Fibroblast of skin of back (primary cell): ENCODE measurements around the gene NPLOC4. TPM values are rescaled to one million over a fixed set of nuclear protein-coding genes. Genes with fewer than 3 reads are reported as not detected.

ENCODE experiments used
- DNase-seq: peaks from one replicate; pipeline ENCODE4 v3.0.0-alpha.2; 2013
- polyA plus RNA-seq, 2 experiments: library from polyadenylated mRNA; unstranded; fragments of 120-200 nt; gene quantifications; one replicate each; pipeline ENCODE4 v1.2.1, GENCODE V29; 2013; ENCODE audit not compliant: insufficient read length in 2 of 2

NPLOC4 gene
- 91.1 TPM for polyA plus RNA-seq (2013, experiment 1 of 2; ENCODE audit: insufficient read length)
- polyA plus RNA-seq (2013, experiment 2 of 2; ENCODE audit: insufficient read length): 72.4 TPM

DNA sequence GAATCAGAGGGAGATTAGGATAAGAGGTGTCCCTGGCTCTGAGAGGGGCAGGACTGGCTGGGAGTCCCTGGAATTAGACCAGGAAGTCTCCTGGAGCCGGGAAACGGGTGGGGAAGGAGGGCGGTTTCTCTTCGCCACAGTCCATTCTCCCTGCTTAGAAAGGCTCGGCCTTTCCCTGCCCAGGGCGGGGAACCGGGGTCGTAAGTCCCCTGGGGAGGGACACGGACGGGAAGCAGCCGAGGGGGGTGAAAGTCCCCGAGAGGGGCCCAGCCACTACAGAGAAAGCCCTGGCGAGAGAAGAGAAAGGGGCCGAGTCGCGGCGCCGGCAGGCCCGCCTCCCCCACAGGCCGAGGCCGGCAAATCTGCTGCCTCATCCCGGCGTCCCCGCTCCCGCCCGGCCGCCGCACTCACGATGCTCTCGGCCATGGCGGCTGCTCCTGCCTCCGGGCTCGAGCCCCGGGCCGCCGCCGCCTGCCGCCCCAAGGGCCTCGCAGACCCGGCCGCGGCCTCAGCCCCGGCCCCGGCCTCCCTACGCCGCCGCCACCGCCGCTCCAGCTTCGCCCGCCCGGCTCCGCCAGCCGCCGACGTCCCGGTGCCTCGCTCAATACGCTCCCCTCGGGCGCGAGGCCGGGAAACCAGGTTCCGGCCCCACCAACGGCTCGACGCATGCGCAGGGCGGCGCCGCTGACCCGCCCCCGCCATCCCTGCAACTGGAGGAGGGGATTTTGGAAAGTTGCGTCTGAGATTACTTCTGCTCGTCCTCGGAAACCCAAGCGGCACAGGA, at the start of gene NPLOC4, which contains the start of gene TSPAN10:
Gene NPLOC4 (minus strand): TSS at position 608 of the 784 bp plus-strand sequence. CDS start 182 bp downstream, at position 426.
Gene TSPAN10 (plus strand): TSS at position 692 of the 784 bp plus-strand sequence. CDS start 5,217 bp downstream, outside the sequence.
- DNase-seq: peak; percentile 80

- no peak for DNase-seq
Observed at GRCh38 chr17:81686614-81687013, 49.7 kb upstream of the NPLOC4 start.

- peak; percentile 73 for DNase-seq
Observed at GRCh38 chr17:81685108-81685507, 48.2 kb upstream of the NPLOC4 start.

GRCh38 chr17:81684442-81684911, 47.6 kb upstream of the NPLOC4 start:
- peak; percentile 85 for DNase-seq

DNA sequence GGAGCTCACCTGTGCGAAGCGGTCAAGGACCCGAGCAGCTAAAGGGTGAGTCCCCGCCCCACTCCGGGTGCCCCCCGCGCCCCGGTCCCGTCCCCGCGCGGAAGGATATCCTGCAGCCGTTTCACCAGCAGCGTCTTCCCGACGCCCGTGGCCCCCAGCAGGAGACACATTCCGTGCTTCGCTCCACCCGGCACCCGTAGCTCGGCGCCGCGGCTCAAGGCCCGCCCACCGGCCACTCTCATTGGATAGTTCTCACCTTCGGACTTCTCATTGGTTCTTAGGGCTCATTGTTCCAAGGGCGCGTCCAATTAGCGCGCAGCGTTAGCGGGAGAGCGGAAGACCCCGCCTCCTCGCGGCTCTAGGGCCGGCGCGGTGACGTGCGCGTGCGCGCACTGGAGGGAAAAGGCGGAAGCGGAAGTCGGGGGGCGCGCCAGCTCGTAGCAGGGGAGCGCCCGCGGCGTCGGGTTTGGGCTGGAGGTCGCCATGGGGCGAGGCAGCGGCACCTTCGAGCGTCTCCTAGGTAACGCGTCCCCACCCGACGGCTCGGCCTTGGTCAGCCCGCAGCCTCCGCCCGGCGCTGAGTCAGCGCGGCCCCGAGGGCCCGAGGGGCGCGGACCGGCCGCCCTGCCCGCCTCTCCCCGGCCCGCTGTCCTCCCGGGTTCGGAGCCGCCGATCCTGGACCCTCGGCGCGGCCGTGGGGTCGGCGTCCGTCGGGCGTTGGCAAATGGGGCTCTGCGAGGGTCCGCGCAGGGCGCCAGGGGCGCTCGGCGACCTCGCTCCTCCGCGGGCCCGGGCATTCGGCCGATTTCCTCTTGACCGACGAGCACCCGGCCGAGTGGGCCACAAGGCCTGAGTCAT, 46.9 kb upstream of the NPLOC4 start, which contains the start of the genes ARL16 and HGS:
Gene ARL16 (minus strand): TSS at position 214 of the 858 bp plus-strand sequence. CDS start 44 bp downstream, at position 170.
Gene HGS (plus strand): TSS at position 428 of the 858 bp plus-strand sequence. CDS start 56 bp downstream, at position 484.
- DNase-seq: peak; percentile 99

- no peak for DNase-seq
Observed at GRCh38 chr17:81683208-81683583, 46.3 kb upstream of the NPLOC4 start.

GRCh38 chr17:81682565-81683207, 45.8 kb upstream of the NPLOC4 start:
- DNase-seq: peak; percentile 9

GRCh38 chr17:81681672-81682071, 44.8 kb upstream of the NPLOC4 start:
- no peak for DNase-seq

- DNase-seq: no peak
Observed at GRCh38 chr17:81680150-81680549, 43.2 kb upstream of the NPLOC4 start.

DNA sequence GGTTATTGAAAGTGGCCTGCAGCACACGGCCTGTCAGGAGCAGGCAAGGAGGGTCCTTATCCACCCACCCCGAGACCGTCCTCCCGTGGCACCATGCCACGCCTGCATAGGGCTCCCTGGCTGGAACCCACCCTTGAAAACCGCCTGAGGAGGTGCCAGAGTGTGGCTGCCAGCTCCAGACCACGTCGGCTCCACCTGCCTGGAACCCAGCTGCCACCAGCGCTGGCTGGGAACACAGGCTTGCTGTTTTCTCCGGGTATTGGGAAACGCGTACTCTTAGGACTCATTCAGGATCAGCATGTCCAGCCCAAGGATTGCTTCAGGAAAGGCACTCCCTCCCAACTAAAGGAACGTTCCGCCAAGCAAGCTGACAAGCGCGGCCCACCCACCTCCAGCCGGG, 40.0 kb upstream of the NPLOC4 start:
- DNase-seq: no peak

DNA sequence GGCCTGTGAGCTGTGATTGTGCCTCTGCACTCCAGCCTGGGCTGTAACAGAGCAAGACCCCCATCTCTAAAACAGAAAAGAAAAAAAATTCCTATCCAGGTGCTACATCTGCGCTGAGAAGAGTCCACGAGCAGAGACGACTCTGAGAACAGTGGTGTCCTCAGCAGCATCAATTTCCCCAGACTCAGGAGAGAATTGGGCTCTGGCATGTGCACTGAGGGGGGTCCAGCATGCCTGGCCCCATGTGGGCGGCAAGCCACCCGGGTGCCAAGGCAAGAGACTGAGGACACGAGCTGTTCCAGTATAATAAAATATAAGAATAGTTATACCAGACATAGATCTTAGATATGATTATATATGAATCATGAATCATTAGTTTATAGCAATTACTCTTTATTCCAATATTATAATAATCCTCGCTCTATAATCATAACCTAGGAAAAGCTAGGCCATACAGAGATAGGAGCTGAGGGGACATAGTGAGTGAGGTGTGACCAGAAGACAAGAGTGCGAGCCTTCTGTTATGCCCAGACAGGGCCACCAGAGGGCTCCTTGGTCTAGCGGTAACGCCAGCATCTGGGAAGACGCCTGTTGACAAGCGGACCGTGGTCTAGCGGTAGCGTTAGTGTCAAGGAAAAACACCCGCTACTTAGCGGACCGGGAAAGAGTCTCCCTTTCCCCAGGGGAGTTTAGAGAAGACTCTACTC, 38.8 kb upstream of the NPLOC4 start:
- DNase-seq: peak; percentile 35

DNA sequence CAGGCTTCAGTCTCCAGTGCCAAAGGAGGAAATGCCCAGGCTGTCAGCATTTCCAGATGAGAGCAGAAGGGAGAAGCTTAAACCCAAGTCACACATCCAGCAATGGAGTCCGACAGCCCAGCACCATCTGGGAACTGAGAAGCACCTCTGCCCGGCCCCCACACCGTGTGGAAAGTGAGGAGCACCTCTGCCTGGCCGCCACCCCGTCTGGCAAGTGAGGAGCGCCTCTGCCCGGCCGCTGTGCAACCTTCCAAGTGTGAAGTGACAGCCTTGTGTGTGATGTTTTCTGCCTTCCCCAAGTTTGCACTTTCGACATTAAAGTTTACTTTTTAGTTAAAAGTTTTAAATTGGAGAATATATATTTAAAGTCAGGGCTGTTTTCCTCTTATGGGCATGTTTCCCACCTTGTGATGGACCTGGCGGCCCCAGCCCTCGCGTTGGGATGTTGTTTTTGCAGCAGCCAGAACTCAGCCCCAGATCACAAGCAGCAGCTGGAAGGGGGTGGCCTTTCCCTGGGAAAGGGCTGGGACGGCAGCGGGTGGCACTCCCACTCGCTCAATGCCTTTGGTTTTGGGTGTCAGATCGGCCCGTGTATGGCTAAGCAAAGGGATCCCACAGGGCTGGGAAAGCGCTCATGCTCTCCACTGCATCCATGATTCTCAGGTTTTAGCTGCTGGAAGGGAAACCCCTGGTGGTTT, 36.8 kb upstream of the NPLOC4 start:
- DNase-seq: no peak

GRCh38 chr17:81672954-81673353, 36.0 kb upstream of the NPLOC4 start:
- no peak for DNase-seq

DNA sequence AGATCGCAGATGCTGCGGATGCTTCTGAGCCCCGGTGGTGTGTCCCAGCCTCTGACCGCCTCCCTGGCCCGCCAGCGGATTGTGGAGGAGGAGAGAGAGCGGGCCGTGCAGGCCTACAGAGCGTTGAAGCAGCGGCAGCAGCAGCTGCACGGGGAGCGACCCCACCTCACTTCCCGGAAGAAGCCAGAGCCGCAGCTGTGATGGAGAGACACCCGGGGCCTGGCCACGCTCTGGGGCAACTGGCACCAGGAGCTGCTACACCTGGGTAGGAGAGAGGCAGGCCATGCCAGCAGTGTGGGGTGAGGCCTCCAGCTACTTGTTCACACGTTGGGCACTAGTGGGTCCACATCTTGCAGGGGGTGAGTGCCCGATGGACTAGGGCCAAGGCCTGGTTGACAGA, 35.6 kb upstream of the NPLOC4 start:
- no peak for DNase-seq

GRCh38 chr17:81667754-81668153, 30.8 kb upstream of the NPLOC4 start:
- DNase-seq: no peak

- peak; percentile 97 for DNase-seq
Observed at GRCh38 chr17:81666342-81667191, 29.7 kb upstream of the NPLOC4 start, which contains the start of the genes CCDC137 and OXLD1. Gene CCDC137 (plus strand): TSS chr17:81666737. CDS start chr17:81666767, 30 bp downstream. Gene OXLD1 (minus strand): TSS chr17:81666605. CDS start chr17:81666577, 28 bp downstream.

DNA sequence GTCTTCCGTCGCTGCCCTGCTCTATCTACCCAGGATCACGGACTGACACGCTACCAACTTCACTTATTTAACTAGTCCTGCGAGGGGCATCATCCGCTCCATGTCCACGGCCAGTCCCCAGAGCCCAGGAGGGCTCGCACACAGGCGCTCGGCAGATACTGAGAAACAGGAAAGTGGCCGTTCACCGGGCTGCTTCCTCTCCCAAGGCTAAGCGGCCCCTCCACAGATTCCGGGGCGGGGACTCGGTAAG, 29.1 kb upstream of the NPLOC4 start:
- peak; percentile 43 for DNase-seq

DNA sequence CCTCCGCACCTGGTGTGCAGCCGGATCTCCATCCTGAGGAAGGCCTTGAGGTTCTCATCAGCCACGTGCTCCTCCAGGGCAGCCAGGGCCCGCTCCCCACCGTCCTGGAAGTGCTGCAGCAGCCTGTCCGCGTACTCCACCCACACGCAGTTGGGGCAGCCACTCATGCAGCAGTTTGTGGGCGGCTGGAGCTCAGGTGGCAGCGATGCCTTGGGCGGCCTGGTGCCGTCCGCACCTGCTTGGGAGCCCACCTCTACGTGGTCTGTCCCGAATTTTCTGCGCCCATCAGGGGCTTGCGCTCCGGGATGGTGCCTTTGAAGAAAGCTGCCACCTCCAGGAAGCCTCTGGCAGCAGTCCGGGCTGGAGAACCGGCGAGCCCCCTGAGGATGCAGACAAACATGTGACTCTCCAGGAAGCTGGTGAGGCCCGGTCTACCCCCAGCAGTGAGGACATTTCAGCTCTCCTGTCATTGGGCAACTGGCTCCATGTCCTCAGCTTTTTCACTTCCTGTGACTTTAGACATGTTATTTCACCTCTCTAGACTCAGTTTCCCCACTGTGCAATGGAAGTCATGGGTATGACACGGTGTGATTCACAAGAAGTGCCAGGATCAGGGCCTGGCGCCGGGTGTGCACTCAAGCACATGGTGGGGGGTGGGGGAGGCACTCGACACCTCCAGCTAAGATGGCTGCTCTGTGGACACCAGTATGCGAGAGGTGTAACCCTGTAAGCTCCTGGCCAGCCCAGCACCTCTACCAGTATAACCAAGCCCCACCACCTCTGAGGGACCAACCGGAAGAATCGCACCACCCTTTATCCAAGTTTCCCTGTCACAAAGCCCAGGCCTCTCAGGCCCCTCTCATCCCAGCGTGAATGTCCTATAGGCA, 28.5 kb upstream of the NPLOC4 start:
- DNase-seq: peak; percentile 29

- DNase-seq: no peak
Observed at GRCh38 chr17:81664051-81664470, 27.1 kb upstream of the NPLOC4 start.
